H9 (cell line): ENCODE measurements around the gene SRSF4. TPM values are rescaled to one million over a fixed set of nuclear protein-coding genes. Genes with fewer than 3 reads are reported as not detected.

Source experiments
- DNase-seq: peaks from one replicate; pipeline ENCODE4 v3.0.0-alpha.2; 2017
- H2AFZ ChIP-seq: one replicate; pipeline ENCODE4 v1.6.1; 2013; ENCODE audit warnings: mild to moderate bottlenecking, low read length, control low read depth, moderate library complexity
- H2AK5ac ChIP-seq: 2 replicates; pipeline ENCODE4 v1.6.1; 2013; ENCODE audit warnings: low read length, control low read depth, mixed read lengths; ENCODE audit not compliant: insufficient read length
- H2BK120ac ChIP-seq: one replicate; pipeline ENCODE4 v1.6.1; 2013; ENCODE audit warnings: low read depth, mild to moderate bottlenecking, low read length, control low read depth, inconsistent platforms; ENCODE audit not compliant: poor library complexity, severe bottlenecking
- H2BK12ac ChIP-seq: 2 replicates; pipeline ENCODE4 v1.6.1; 2013; ENCODE audit warnings: low read length, control low read depth, mixed read lengths, low read depth; ENCODE audit not compliant: insufficient read length
- H2BK15ac ChIP-seq: 2 replicates; pipeline ENCODE4 v1.6.1; 2013; ENCODE audit warnings: low read depth, low read length, control low read depth
- H2BK20ac ChIP-seq: one replicate; pipeline ENCODE4 v1.6.1; 2013; ENCODE audit warnings: low read depth, mild to moderate bottlenecking, low read length, control low read depth, inconsistent platforms; ENCODE audit not compliant: poor library complexity, severe bottlenecking
- H2BK5ac ChIP-seq: 2 replicates; pipeline ENCODE4 v1.6.1; 2013; ENCODE audit warnings: low read length, control low read depth, mixed read lengths; ENCODE audit not compliant: insufficient read length
- H3K14ac ChIP-seq: 2 replicates; pipeline ENCODE4 v1.6.1; 2013; ENCODE audit warnings: low read length, control low read depth; ENCODE audit not compliant: insufficient read depth
- H3K18ac ChIP-seq: 2 replicates; pipeline ENCODE4 v1.6.1; 2013; ENCODE audit warnings: low read depth, mild to moderate bottlenecking, mixed read lengths, low read length, control low read depth; ENCODE audit not compliant: insufficient read length
- H3K23ac ChIP-seq: 2 replicates; pipeline ENCODE4 v1.6.1; 2013; ENCODE audit warnings: low read length, control low read depth, mixed read lengths, low read depth; ENCODE audit not compliant: insufficient read length
- H3K23me2 ChIP-seq: 2 replicates; pipeline ENCODE4 v1.6.1; 2013; ENCODE audit warnings: low read depth, mild to moderate bottlenecking, mixed read lengths, low read length, control low read depth; ENCODE audit not compliant: insufficient read length, poor library complexity, severe bottlenecking
- H3K27ac ChIP-seq: 2 replicates; pipeline ENCODE4 v1.5.1; 2013; ENCODE audit warnings: low read length, control low read depth, mixed read lengths, low read depth; ENCODE audit not compliant: insufficient read length
- H3K27me3 ChIP-seq: 2 replicates; pipeline ENCODE4 v1.6.1; 2013; ENCODE audit warnings: low read length, control low read depth, inconsistent platforms; ENCODE audit not compliant: insufficient read depth
- H3K4ac ChIP-seq: 2 replicates; pipeline ENCODE4 v1.6.1; 2013; ENCODE audit warnings: low read depth, mild to moderate bottlenecking, control low read depth, inconsistent platforms, low read length, moderate library complexity
- H3K4me1 ChIP-seq: 2 replicates; pipeline ENCODE4 v1.6.1; 2013; ENCODE audit warnings: low read length, control low read depth, inconsistent platforms; ENCODE audit not compliant: insufficient read depth
- H3K4me2 ChIP-seq: 2 replicates; pipeline ENCODE4 v1.6.1; 2013; ENCODE audit warnings: low read length, control low read depth, mixed read lengths; ENCODE audit not compliant: insufficient read length, insufficient read depth
- H3K56ac ChIP-seq: 2 replicates; pipeline ENCODE4 v1.6.1; 2013; ENCODE audit warnings: low read depth, mild to moderate bottlenecking, mixed read lengths, low read length, control low read depth; ENCODE audit not compliant: insufficient read length
- H3K79me1 ChIP-seq: 2 replicates; pipeline ENCODE4 v1.6.1; 2013; ENCODE audit warnings: low read depth, mild to moderate bottlenecking, moderate library complexity, low read length, control low read depth, inconsistent platforms; ENCODE audit not compliant: insufficient read depth, poor library complexity, severe bottlenecking
- H3K79me2 ChIP-seq: 2 replicates; pipeline ENCODE4 v1.6.1; 2013; ENCODE audit warnings: low read length, control low read depth, inconsistent platforms; ENCODE audit not compliant: insufficient read depth
- H3K9ac ChIP-seq: 2 replicates; pipeline ENCODE4 v1.6.1; 2013; ENCODE audit warnings: low read length, control low read depth, mixed read lengths; ENCODE audit not compliant: insufficient read length; ENCODE audit errors: extremely low read depth
- H3K9me3 ChIP-seq: one replicate; pipeline ENCODE4 v1.6.1; 2013; ENCODE audit warnings: low read depth, low read length, inconsistent platforms; ENCODE audit not compliant: control insufficient read depth
- H3T11ph ChIP-seq: one replicate; pipeline ENCODE4 v1.6.1; 2013; ENCODE audit warnings: mild to moderate bottlenecking, low read length, control low read depth, inconsistent platforms
- H4K20me1 ChIP-seq: one replicate; pipeline ENCODE4 v1.6.1; 2013; ENCODE audit not compliant: control insufficient read depth, insufficient read length, insufficient read depth
- H4K5ac ChIP-seq: 2 replicates; pipeline ENCODE4 v1.6.1; 2013; ENCODE audit warnings: low read depth, mild to moderate bottlenecking, mixed read lengths, low read length, control low read depth; ENCODE audit not compliant: insufficient read length
- H4K8ac ChIP-seq: replicated peaks from 2 replicates; pipeline ENCODE4 v1.6.1; 2013; ENCODE audit warnings: low read length, control low read depth, mixed read lengths, low read depth; ENCODE audit not compliant: insufficient read length
- H4K91ac ChIP-seq: 2 replicates; pipeline ENCODE4 v1.6.1; 2013; ENCODE audit warnings: low read depth, mild to moderate bottlenecking, moderate library complexity, mixed read lengths, low read length, control low read depth; ENCODE audit not compliant: insufficient read length
- H3K27ac Mint-ChIP-seq, 3 experiments: 2 replicates in 2 of 3; 3 replicates in 1 of 3; pipeline ENCODE4 v1.8.0; 2020 to 2021; ENCODE audit warnings: mixed read lengths in 3 of 3, mild to moderate bottlenecking in 1 of 3, moderate library complexity in 1 of 3
- H3K27me3 Mint-ChIP-seq: 2 replicates; pipeline ENCODE4 v1.8.0; 2021; ENCODE audit warnings: low read depth, mild to moderate bottlenecking, moderate library complexity, mixed read lengths
- H3K36me3 Mint-ChIP-seq, 3 experiments: 2 replicates in 2 of 3; 3 replicates in 1 of 3; pipeline ENCODE4 v1.8.0; 2020 to 2021; ENCODE audit warnings: low read depth in 3 of 3, mixed read lengths in 3 of 3; ENCODE audit not compliant: insufficient read depth in 1 of 3
- H3K4me1 Mint-ChIP-seq, 2 experiments: 2 replicates each; pipeline ENCODE4 v1.8.0; 2020; ENCODE audit warnings: mixed read lengths in 2 of 2
- H3K4me3 Mint-ChIP-seq, 2 experiments: 2 replicates in 1 of 2; 3 replicates in 1 of 2; pipeline ENCODE4 v1.8.0; 2020 to 2021; ENCODE audit warnings: mild to moderate bottlenecking in 2 of 2, mixed read lengths in 2 of 2, moderate library complexity in 1 of 2
- H3K9me3 Mint-ChIP-seq, 2 experiments: 2 replicates in 1 of 2; 3 replicates in 1 of 2; pipeline ENCODE4 v1.8.0; 2020; ENCODE audit warnings: mild to moderate bottlenecking in 2 of 2, mixed read lengths in 2 of 2, moderate library complexity in 1 of 2
- WGBS: extraction: QIAGEN DNeasy Blood & Tissue Kit; methylation state at CpG from one replicate; pipeline ENCODE4 v1.1.7; 2013; ENCODE audit warnings: missing lambda C conversion rate, low lambda C conversion rate, mixed read lengths; ENCODE audit not compliant: insufficient read length; ENCODE audit errors: extremely low coverage; 5-methylcytosine and 5-hydroxymethylcytosine counted together
- total RNA-seq: library from RNA; stranded (reverse); gene quantifications from 2 replicates; pipeline ENCODE4 v1.2.1, GENCODE V29; 2021
- TF ChIP-seq, protein P1 (sequence below): fragments of 200-600 bp; sonication (generic); conservative IDR thresholded peaks from 3 replicates; pipeline ENCODE4 v1.8.0; 2021; ENCODE audit warnings: antibody characterized with exemption, mild to moderate bottlenecking

SRSF4 gene
- total RNA-seq, 1 experiment from 2014 or later = 90.6 TPM

DNA sequence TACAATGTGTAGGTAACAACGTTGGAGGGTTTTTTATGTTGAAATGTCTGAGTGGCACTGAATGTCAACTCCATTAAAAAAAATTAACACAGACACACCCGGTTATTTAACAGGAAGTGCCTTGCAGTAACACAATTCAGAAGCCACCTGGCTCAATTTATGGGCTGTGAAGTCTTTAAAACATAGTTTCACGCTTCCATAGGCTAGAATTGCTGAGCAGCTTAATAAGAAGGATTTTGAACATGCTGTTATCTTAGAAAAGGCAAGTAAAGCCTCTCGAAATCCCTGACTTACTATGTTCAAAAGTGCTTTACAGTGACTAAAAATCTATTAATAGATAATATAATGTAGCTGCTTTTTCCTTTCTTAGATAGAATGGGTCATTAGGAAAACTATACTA, 19.7 kb downstream of the SRSF4 start:
- Histone ChIP-seq H3K4me1 (peaks cover 26% of the 10 kb centered on the region), H2BK12ac (no peak overlapping the region), H3K4ac (no peak overlapping the region), H3K27me3 (no peaks in the 10 kb centered on the region), H3K56ac (no peak overlapping the region), H2AK5ac (no peak overlapping the region), H4K20me1 (peaks cover 2% of the 10 kb centered on the region), H3K27ac (no peak overlapping the region), H4K5ac (no peak overlapping the region), H3K4me2 (no peak overlapping the region), H3T11ph (no peak overlapping the region), H2BK15ac (no peak overlapping the region), H2BK20ac (no peak overlapping the region), H3K18ac (no peak overlapping the region), H3K79me1 (no peaks in the 10 kb centered on the region), H4K8ac (no peak overlapping the region), H2AFZ (no peak overlapping the region), H3K79me2 (peaks cover 5% of the 10 kb centered on the region; the same call in 1 of the 2 replicates), H4K91ac (no peak overlapping the region), H3K23ac (no peak overlapping the region), H3K14ac (no peak overlapping the region), H3K9ac (no peak overlapping the region), H2BK5ac (no peak overlapping the region), H2BK120ac (no peak overlapping the region), H3K9me3 (no peaks in the 10 kb centered on the region), H3K23me2 (no peaks in the 10 kb centered on the region)
- no peaks in the 10 kb centered on the region for H3K27me3 Mint-ChIP-seq
- H3K9me3 Mint-ChIP-seq = no peaks in the 10 kb centered on the region; a peak in 1 of 5 replicates
- no CpG with 5 or more reads among the region's 4 CpGs for WGBS
- peak overlapping the region in 1 of 3 experiments; percentile 48; a peak in 1 of 7 replicates for H3K27ac Mint-ChIP-seq
- peaks cover 50 to 52% of the 10 kb centered on the region in 2 experiments for H3K4me1 Mint-ChIP-seq
- peaks cover 25 to 50% (median 37%) of the 10 kb centered on the region in 3 experiments; a peak in 6 of 7 replicates for H3K36me3 Mint-ChIP-seq
- no peak for DNase-seq
- TF ChIP-seq, protein P1, sequence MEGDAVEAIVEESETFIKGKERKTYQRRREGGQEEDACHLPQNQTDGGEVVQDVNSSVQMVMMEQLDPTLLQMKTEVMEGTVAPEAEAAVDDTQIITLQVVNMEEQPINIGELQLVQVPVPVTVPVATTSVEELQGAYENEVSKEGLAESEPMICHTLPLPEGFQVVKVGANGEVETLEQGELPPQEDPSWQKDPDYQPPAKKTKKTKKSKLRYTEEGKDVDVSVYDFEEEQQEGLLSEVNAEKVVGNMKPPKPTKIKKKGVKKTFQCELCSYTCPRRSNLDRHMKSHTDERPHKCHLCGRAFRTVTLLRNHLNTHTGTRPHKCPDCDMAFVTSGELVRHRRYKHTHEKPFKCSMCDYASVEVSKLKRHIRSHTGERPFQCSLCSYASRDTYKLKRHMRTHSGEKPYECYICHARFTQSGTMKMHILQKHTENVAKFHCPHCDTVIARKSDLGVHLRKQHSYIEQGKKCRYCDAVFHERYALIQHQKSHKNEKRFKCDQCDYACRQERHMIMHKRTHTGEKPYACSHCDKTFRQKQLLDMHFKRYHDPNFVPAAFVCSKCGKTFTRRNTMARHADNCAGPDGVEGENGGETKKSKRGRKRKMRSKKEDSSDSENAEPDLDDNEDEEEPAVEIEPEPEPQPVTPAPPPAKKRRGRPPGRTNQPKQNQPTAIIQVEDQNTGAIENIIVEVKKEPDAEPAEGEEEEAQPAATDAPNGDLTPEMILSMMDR = no peak
- no peak overlapping the region for H3K4me3 Mint-ChIP-seq
